DND-41 (cell line): ENCODE results near the gene ASAH2.

Source experiments
- EZH2 ChIP-seq: IDR thresholded peaks from 3 replicates; pipeline ENCODE4 v1.6.1; 2012; ENCODE audit warnings: borderline replicate concordance, low read depth, mild to moderate bottlenecking, moderate library complexity, low read length, inconsistent platforms; ENCODE audit not compliant: severe bottlenecking
- TF ChIP-seq, protein P1 (sequence below): IDR thresholded peaks from 2 replicates; pipeline ENCODE4 v1.5.1; 2012; ENCODE audit warnings: borderline replicate concordance, low read length, moderate library complexity, mild to moderate bottlenecking; ENCODE audit not compliant: poor library complexity, severe bottlenecking; ENCODE audit errors: extremely low read depth

- TF ChIP-seq, protein P1, sequence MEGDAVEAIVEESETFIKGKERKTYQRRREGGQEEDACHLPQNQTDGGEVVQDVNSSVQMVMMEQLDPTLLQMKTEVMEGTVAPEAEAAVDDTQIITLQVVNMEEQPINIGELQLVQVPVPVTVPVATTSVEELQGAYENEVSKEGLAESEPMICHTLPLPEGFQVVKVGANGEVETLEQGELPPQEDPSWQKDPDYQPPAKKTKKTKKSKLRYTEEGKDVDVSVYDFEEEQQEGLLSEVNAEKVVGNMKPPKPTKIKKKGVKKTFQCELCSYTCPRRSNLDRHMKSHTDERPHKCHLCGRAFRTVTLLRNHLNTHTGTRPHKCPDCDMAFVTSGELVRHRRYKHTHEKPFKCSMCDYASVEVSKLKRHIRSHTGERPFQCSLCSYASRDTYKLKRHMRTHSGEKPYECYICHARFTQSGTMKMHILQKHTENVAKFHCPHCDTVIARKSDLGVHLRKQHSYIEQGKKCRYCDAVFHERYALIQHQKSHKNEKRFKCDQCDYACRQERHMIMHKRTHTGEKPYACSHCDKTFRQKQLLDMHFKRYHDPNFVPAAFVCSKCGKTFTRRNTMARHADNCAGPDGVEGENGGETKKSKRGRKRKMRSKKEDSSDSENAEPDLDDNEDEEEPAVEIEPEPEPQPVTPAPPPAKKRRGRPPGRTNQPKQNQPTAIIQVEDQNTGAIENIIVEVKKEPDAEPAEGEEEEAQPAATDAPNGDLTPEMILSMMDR = no peak
- TF ChIP-seq EZH2 = no peak
These were observed 43.3 kb upstream of the ASAH2 start for GRCh38 chr10:50294582-50294981.
